GM12891 (cell line): ENCODE results near the gene LFNG.
"Not testable (repeated sequence)": the region's sequence is repeated elsewhere in the genome, so short reads cannot be mapped to it uniquely, and the experiment has no call there.

Experiments
- PAX5 ChIP-seq: IDR thresholded peaks from 2 replicates; pipeline ENCODE4 v1.6.1; 2011; ENCODE audit warnings: low read length, moderate library complexity, mild to moderate bottlenecking; ENCODE audit not compliant: insufficient read depth, severe bottlenecking
- POLR2A ChIP-seq: IDR thresholded peaks from 2 replicates; pipeline ENCODE4 v1.6.1; 2011; ENCODE audit warnings: low read depth, low read length, control low read depth
- POLR2AphosphoS5 ChIP-seq: IDR thresholded peaks from 2 replicates; pipeline ENCODE4 v1.6.1; 2011; ENCODE audit warnings: low read depth, low read length, control low read depth
- SPI1 ChIP-seq: IDR thresholded peaks from 2 replicates; pipeline ENCODE4 v1.6.1; 2011; ENCODE audit warnings: low read depth, low read length, control low read depth
- TAF1 ChIP-seq: IDR thresholded peaks from 2 replicates; pipeline ENCODE4 v1.6.1; 2011; ENCODE audit warnings: low read depth, low read length, control low read depth

GRCh38 chr7:2532199-2532772, 12.7 kb downstream of the LFNG start:
- TF ChIP-seq POLR2A, TAF1, POLR2AphosphoS5, PAX5, SPI1: not testable (repeated sequence)
